HepG2 (cell line): ENCODE data around the gene RNF213. TPM values are rescaled to one million over a fixed set of nuclear protein-coding genes. Genes with fewer than 3 reads are reported as not detected.

Source experiments
- ATAC-seq: fragments of 200-7000 bp; cut with Tn5 transposase; 3 replicates; pipeline ENCODE4 v1.9.1; 2020; ENCODE audit warnings: mild to moderate bottlenecking, moderate library complexity
- BruUV-seq: library from RNA; stranded (reverse); fragments of 400-500 nt; replicated peaks from 2 replicates; lab custom pipeline; 2021; lab: Mats Ljungman, UMichigan
- CTCF ChIA-PET: fragments of 300-600 bp; formaldehyde crosslinking; extraction: SDS; loops from one replicate; lab custom pipeline; 2021; ENCODE audit warnings: low total read pairs, inconsistent platforms, low intra/inter-chr PET ratio; lab: Yijun Ruan, JAX
- POLR2A ChIA-PET: fragments of 350-600 bp; sonication (Branson Sonifier 250); formaldehyde crosslinking; loops from one replicate; lab custom pipeline; 2020; ENCODE audit warnings: antibody characterized with exemption, inconsistent platforms; lab: Yijun Ruan, JAX
- DNase-seq: peaks from one replicate; pipeline ENCODE4 v3.0.0-alpha.2; 2015; ENCODE audit warnings: low spot score
- FAIRE-seq: peaks from 3 replicates; lab custom pipeline; 2011; peaks lifted over from hg19 to GRCh38; lab: Jason Lieb, UNC
- H2AFZ ChIP-seq: one replicate; pipeline ENCODE4 v1.6.1; 2011; ENCODE audit warnings: low read length, inconsistent platforms
- H3K27ac ChIP-seq: fragments of 300-600 bp; 3 replicates; pipeline ENCODE4 v1.8.0; 2011; ENCODE audit warnings: mixed run types, mild to moderate bottlenecking, mixed read lengths, low read length, inconsistent platforms; ENCODE audit not compliant: insufficient read depth; ENCODE audit errors: extremely low read length
- H3K27me3 ChIP-seq, 2 experiments: fragments of 200-600 bp in 1 of 2; 2 replicates in 1 of 2; 3 replicates in 1 of 2; pipeline versions ENCODE4 v1.6.0 to v1.8.0; 2011; ENCODE audit warnings: low read length in 2 of 2, mild to moderate bottlenecking in 2 of 2, moderate library complexity in 2 of 2, inconsistent platforms in 1 of 2; ENCODE audit not compliant: insufficient read depth in 2 of 2, control insufficient read depth in 1 of 2
- H3K36me3 ChIP-seq, 2 experiments: fragments of 200-600 bp in 1 of 2; replicated peaks in 1 of 2; 2 replicates in 1 of 2; 3 replicates in 1 of 2; pipeline versions ENCODE4 v1.5.1 to v1.8.0; 2011; ENCODE audit warnings: low read length in 2 of 2, inconsistent platforms in 1 of 2; ENCODE audit not compliant: insufficient read depth in 2 of 2, control insufficient read depth in 1 of 2
- H3K4me1 ChIP-seq: 2 replicates; pipeline ENCODE4 v1.5.1; 2012; ENCODE audit warnings: low read length, inconsistent platforms; ENCODE audit not compliant: insufficient read depth
- H3K4me2 ChIP-seq: 2 replicates; pipeline ENCODE4 v1.6.0; 2011; ENCODE audit warnings: low read depth, low read length, inconsistent platforms
- H3K4me3 ChIP-seq, 3 experiments: fragments of 200-600 bp in 1 of 3; sonication (generic), shearing (Covaris generic) in 1 of 3; replicated peaks in 1 of 3; 2 replicates each; pipeline ENCODE4 v1.5.1; 2011 to 2016; ENCODE audit warnings: low read length in 3 of 3, inconsistent platforms in 2 of 3, low read depth in 2 of 3, mild to moderate bottlenecking in 2 of 3, control low read depth in 1 of 3, mixed read lengths in 1 of 3; ENCODE audit not compliant: insufficient read depth in 1 of 3
- H3K79me2 ChIP-seq: one replicate; pipeline ENCODE4 v1.6.1; 2011; ENCODE audit warnings: low read length, inconsistent platforms; ENCODE audit not compliant: insufficient read depth
- H3K9ac ChIP-seq: 2 replicates; pipeline ENCODE4 v1.6.0; 2011; ENCODE audit warnings: mild to moderate bottlenecking, low read depth, low read length, inconsistent platforms; ENCODE audit not compliant: insufficient read depth
- H3K9me3 ChIP-seq: 2 replicates; pipeline ENCODE4 v1.5.1; 2012; ENCODE audit warnings: mild to moderate bottlenecking, low read length
- H4K20me1 ChIP-seq: 2 replicates; pipeline ENCODE4 v1.6.0; 2011; ENCODE audit warnings: inconsistent platforms, mild to moderate bottlenecking, low read length, moderate library complexity; ENCODE audit not compliant: insufficient read depth
- BORCS8-MEF2B ChIP-seq: sonication (generic); formaldehyde crosslinking; IDR thresholded peaks from 2 replicates; pipeline ENCODE4 v1.8.0; 2022; ENCODE audit warnings: mild to moderate bottlenecking, missing genetic modification reagents
- CERS6 ChIP-seq: sonication (generic); formaldehyde crosslinking; IDR thresholded peaks from 2 replicates; pipeline ENCODE4 v1.5.0; 2020; ENCODE audit warnings: missing genetic modification reagents
- NFAT5 ChIP-seq: sonication (generic); formaldehyde crosslinking; IDR thresholded peaks from 2 replicates; pipeline ENCODE4 v1.4.0; 2020; ENCODE audit warnings: missing genetic modification reagents
- SETDB1 ChIP-seq: sonication (generic); formaldehyde crosslinking; IDR thresholded peaks from 2 replicates; pipeline ENCODE4 v1.5.1; 2020; ENCODE audit warnings: missing genetic modification reagents, mild to moderate bottlenecking, borderline replicate concordance
- SNAPC2 ChIP-seq: sonication (generic); formaldehyde crosslinking; IDR thresholded peaks from 2 replicates; pipeline ENCODE4 v1.8.1; 2022; ENCODE audit warnings: mild to moderate bottlenecking, missing genetic modification reagents
- TBX2 ChIP-seq: sonication (generic); formaldehyde crosslinking; IDR thresholded peaks from 2 replicates; pipeline ENCODE4 v1.5.0; 2020; ENCODE audit warnings: missing genetic modification reagents, mild to moderate bottlenecking, borderline replicate concordance
- TIGD3 ChIP-seq: sonication (generic); formaldehyde crosslinking; IDR thresholded peaks from 2 replicates; pipeline ENCODE4 v1.5.1; 2020; ENCODE audit warnings: mild to moderate bottlenecking, missing genetic modification reagents, borderline replicate concordance
- ZBTB20 ChIP-seq: sonication (generic); formaldehyde crosslinking; IDR thresholded peaks from 2 replicates; pipeline ENCODE4 v1.8.1; 2023; ENCODE audit warnings: missing genetic modification reagents, low read depth, mild to moderate bottlenecking, borderline replicate concordance
- ZFX ChIP-seq: sonication (generic); formaldehyde crosslinking; IDR thresholded peaks from 2 replicates; pipeline ENCODE4 v1.4.0; 2020; ENCODE audit warnings: mild to moderate bottlenecking, low read depth, missing genetic modification reagents, moderate library complexity
- ZSCAN25 ChIP-seq: sonication (generic); formaldehyde crosslinking; IDR thresholded peaks from 2 replicates; pipeline ENCODE4 v1.8.0; 2022; ENCODE audit warnings: mild to moderate bottlenecking, missing genetic modification reagents
- ZXDC ChIP-seq: sonication (generic); formaldehyde crosslinking; IDR thresholded peaks from 2 replicates; pipeline ENCODE4 v1.5.0; 2020; ENCODE audit warnings: mild to moderate bottlenecking, missing genetic modification reagents
- WGBS: methylation state at CpG from one replicate; pipeline ENCODE4 v1.1.6; 2017; ENCODE audit warnings: low lambda C conversion rate; 5-methylcytosine and 5-hydroxymethylcytosine counted together
- in situ Hi-C: cut with HindIII; loops from 2 replicates; pipeline ENCODE4 v1.10.0; 2017; ENCODE audit warnings: low pct_unique_long_range_greater_than_20kb; ENCODE audit not compliant: extremely low pct_ligation_motif_present
- intact Hi-C: fragments of 100-400 bp; cut with micrococcal nuclease; formaldehyde crosslinking; loops from one replicate; pipeline ENCODE4 v1.10.0; 2022; ENCODE audit not compliant: unreplicated experiment
- polyA plus RNA-seq, 8 experiments: library from polyadenylated mRNA; depleted of rRNA in 3 of 8; stranded (reverse) in 7 of 8; unstranded in 1 of 8; fragments of >200 nt; fragmentation: Illumina TruSeq in 4 of 8; extraction: Trizol in 4 of 8; gene quantifications; 2 replicates each; pipeline versions ENCODE4 v1.2.1 to v1.2.3, GENCODE V29; 2011 to 2016; ENCODE audit warnings: low read depth in 4 of 8, missing spikeins in 1 of 8, mixed read lengths in 1 of 8; ENCODE audit not compliant: insufficient read depth in 1 of 8
- total RNA-seq, 5 experiments: library from RNA; depleted of rRNA; stranded (reverse); fragments of >200 nt; fragmentation: Illumina TruSeq; extraction: Trizol; gene quantifications; 2 replicates each; pipeline ENCODE4 v1.2.3, GENCODE V29; 2016; ENCODE audit warnings: low read depth in 1 of 5

RNF213 gene
- total and polyA plus RNA-seq, 2 of the 13 experiments (the other 11 are each of a cell fraction or from before 2014, with no cell fraction given) = 38.6 to 38.7 TPM

GRCh38 chr17:80384078-80384960 lies 123.7 kb downstream of the RNF213 start:
- 94% methylated on average over 24 of the region's 24 CpGs for WGBS
- Histone ChIP-seq H3K4me2 (no peak overlapping the region), H3K27ac (no peak overlapping the region), H3K9me3 (no peaks in the 10 kb centered on the region), H3K79me2 (no peaks in the 10 kb centered on the region), H2AFZ (no peak overlapping the region), H4K20me1 (no peaks in the 10 kb centered on the region; the same call in 1 of the 2 replicates), H3K9ac (no peak overlapping the region), H3K27me3 (no peaks in the 10 kb centered on the region), H3K36me3 (peaks cover 45 to 83% of the 10 kb centered on the region in 2 experiments), H3K4me3 (no peak overlapping the region), H3K4me1 (no peaks in the 10 kb centered on the region)
- FAIRE-seq = no peak
- ChIA-PET CTCF (no interaction called here), POLR2A (no interaction called here)
- BruUV-seq = no TSS peak
- no peak for ATAC-seq
- no peak for DNase-seq
- in situ Hi-C loops (no loop called here), intact Hi-C loops (no loop called here)
- TF ChIP-seq NFAT5 = no peak
- no peak for TF ChIP-seq TBX2 (CRISPR knock-in tag)
- no peak for TF ChIP-seq CERS6 (CRISPR knock-in tag)
- no peak for TF ChIP-seq SNAPC2 (CRISPR knock-in tag)
- no peak for TF ChIP-seq ZSCAN25 (CRISPR knock-in tag)
- TF ChIP-seq ZBTB20 (CRISPR knock-in tag) = no peak
- TF ChIP-seq TIGD3 (CRISPR knock-in tag) = no peak
- no peak for TF ChIP-seq BORCS8-MEF2B (CRISPR knock-in tag)
- no peak for TF ChIP-seq ZFX (CRISPR knock-in tag)
- no peak for TF ChIP-seq SETDB1 (CRISPR knock-in tag)
- no peak for TF ChIP-seq ZXDC (CRISPR knock-in tag)
